HepG2 (cell line): ENCODE data around the gene NPHS1. TPM values are rescaled to one million over a fixed set of nuclear protein-coding genes. Genes with fewer than 3 reads are reported as not detected.
A peak's percentile ranks its signal among the peaks of the same experiment; 100 is the strongest.

Experiments used
- ATAC-seq: fragments of 200-7000 bp; cut with Tn5 transposase; 3 replicates; pipeline ENCODE4 v1.9.1; 2020; ENCODE audit warnings: mild to moderate bottlenecking, moderate library complexity
- BruUV-seq: library from RNA; stranded (reverse); fragments of 400-500 nt; replicated peaks from 2 replicates; lab custom pipeline; 2021; lab: Mats Ljungman, UMichigan
- CTCF ChIA-PET: fragments of 300-600 bp; formaldehyde crosslinking; extraction: SDS; loops from one replicate; lab custom pipeline; 2021; ENCODE audit warnings: low total read pairs, inconsistent platforms, low intra/inter-chr PET ratio; lab: Yijun Ruan, JAX
- POLR2A ChIA-PET: fragments of 350-600 bp; sonication (Branson Sonifier 250); formaldehyde crosslinking; loops from one replicate; lab custom pipeline; 2020; ENCODE audit warnings: antibody characterized with exemption, inconsistent platforms; lab: Yijun Ruan, JAX
- DNase-seq: peaks from one replicate; pipeline ENCODE4 v3.0.0-alpha.2; 2015; ENCODE audit warnings: low spot score
- FAIRE-seq: peaks from 3 replicates; lab custom pipeline; 2011; peaks lifted over from hg19 to GRCh38; lab: Jason Lieb, UNC
- H2AFZ ChIP-seq: one replicate; pipeline ENCODE4 v1.6.1; 2011; ENCODE audit warnings: low read length, inconsistent platforms
- H3K27ac ChIP-seq: fragments of 300-600 bp; 3 replicates; pipeline ENCODE4 v1.8.0; 2011; ENCODE audit warnings: mixed run types, mild to moderate bottlenecking, mixed read lengths, low read length, inconsistent platforms; ENCODE audit not compliant: insufficient read depth; ENCODE audit errors: extremely low read length
- H3K27me3 ChIP-seq, 2 experiments: fragments of 200-600 bp in 1 of 2; 2 replicates in 1 of 2; 3 replicates in 1 of 2; pipeline versions ENCODE4 v1.6.0 to v1.8.0; 2011; ENCODE audit warnings: low read length in 2 of 2, mild to moderate bottlenecking in 2 of 2, moderate library complexity in 2 of 2, inconsistent platforms in 1 of 2; ENCODE audit not compliant: insufficient read depth in 2 of 2, control insufficient read depth in 1 of 2
- H3K36me3 ChIP-seq, 2 experiments: fragments of 200-600 bp in 1 of 2; replicated peaks in 1 of 2; 2 replicates in 1 of 2; 3 replicates in 1 of 2; pipeline versions ENCODE4 v1.5.1 to v1.8.0; 2011; ENCODE audit warnings: low read length in 2 of 2, inconsistent platforms in 1 of 2; ENCODE audit not compliant: insufficient read depth in 2 of 2, control insufficient read depth in 1 of 2
- H3K4me1 ChIP-seq: 2 replicates; pipeline ENCODE4 v1.5.1; 2012; ENCODE audit warnings: low read length, inconsistent platforms; ENCODE audit not compliant: insufficient read depth
- H3K4me2 ChIP-seq: 2 replicates; pipeline ENCODE4 v1.6.0; 2011; ENCODE audit warnings: low read depth, low read length, inconsistent platforms
- H3K4me3 ChIP-seq, 3 experiments: fragments of 200-600 bp in 1 of 3; sonication (generic), shearing (Covaris generic) in 1 of 3; replicated peaks in 1 of 3; 2 replicates each; pipeline ENCODE4 v1.5.1; 2011 to 2016; ENCODE audit warnings: low read length in 3 of 3, inconsistent platforms in 2 of 3, low read depth in 2 of 3, mild to moderate bottlenecking in 2 of 3, control low read depth in 1 of 3, mixed read lengths in 1 of 3; ENCODE audit not compliant: insufficient read depth in 1 of 3
- H3K79me2 ChIP-seq: one replicate; pipeline ENCODE4 v1.6.1; 2011; ENCODE audit warnings: low read length, inconsistent platforms; ENCODE audit not compliant: insufficient read depth
- H3K9ac ChIP-seq: 2 replicates; pipeline ENCODE4 v1.6.0; 2011; ENCODE audit warnings: mild to moderate bottlenecking, low read depth, low read length, inconsistent platforms; ENCODE audit not compliant: insufficient read depth
- H3K9me3 ChIP-seq: 2 replicates; pipeline ENCODE4 v1.5.1; 2012; ENCODE audit warnings: mild to moderate bottlenecking, low read length
- H4K20me1 ChIP-seq: 2 replicates; pipeline ENCODE4 v1.6.0; 2011; ENCODE audit warnings: inconsistent platforms, mild to moderate bottlenecking, low read length, moderate library complexity; ENCODE audit not compliant: insufficient read depth
- CBFB ChIP-seq: sonication (generic); formaldehyde crosslinking; IDR thresholded peaks from 2 replicates; pipeline ENCODE4 v1.4.0; 2020; ENCODE audit warnings: missing genetic modification reagents
- ELF1 ChIP-seq: sonication (generic); formaldehyde crosslinking; IDR thresholded peaks from 2 replicates; pipeline ENCODE4 v1.4.0; 2020; ENCODE audit warnings: missing genetic modification reagents
- FOXK1 ChIP-seq: sonication (generic); formaldehyde crosslinking; IDR thresholded peaks from 2 replicates; pipeline ENCODE4 v1.4.0; 2020; ENCODE audit warnings: low read depth, missing genetic modification reagents, borderline replicate concordance
- POLR2AphosphoS5 ChIP-seq: IDR thresholded peaks from 2 replicates; pipeline ENCODE4 v1.6.1; 2012; ENCODE audit warnings: low read depth, low read length
- RNF2 ChIP-seq: fragments of 450-650 bp; conservative IDR thresholded peaks from 2 replicates; pipeline ENCODE4 v1.6.1; 2016; ENCODE audit warnings: low read depth
- TCF12 ChIP-seq, 2 experiments: fragments of 450-650 bp in 1 of 2; sonication (generic) in 1 of 2; formaldehyde crosslinking in 1 of 2; IDR thresholded peaks; 2 replicates each; pipeline versions ENCODE4 v1.6.1 to v1.8.0; 2017 to 2022; ENCODE audit warnings: antibody characterized with exemption in 1 of 2, mild to moderate bottlenecking in 1 of 2, missing genetic modification reagents in 1 of 2, moderate library complexity in 1 of 2
- ZC3H4 ChIP-seq: sonication (generic); formaldehyde crosslinking; IDR thresholded peaks from 2 replicates; pipeline ENCODE4 v1.4.0; 2020; ENCODE audit warnings: missing genetic modification reagents, borderline replicate concordance
- ZNF143 ChIP-seq: sonication (generic); formaldehyde crosslinking; IDR thresholded peaks from 2 replicates; pipeline ENCODE4 v1.4.0; 2020; ENCODE audit warnings: missing genetic modification reagents
- ZNF225 ChIP-seq: sonication (generic); formaldehyde crosslinking; IDR thresholded peaks from 2 replicates; pipeline ENCODE4 v1.4.0; 2020; ENCODE audit warnings: mild to moderate bottlenecking, missing genetic modification reagents
- ZNF235 ChIP-seq: sonication (generic); formaldehyde crosslinking; IDR thresholded peaks from 2 replicates; pipeline ENCODE4 v1.8.1; 2023; ENCODE audit warnings: mild to moderate bottlenecking, missing genetic modification reagents, borderline replicate concordance
- WGBS: methylation state at CpG from one replicate; pipeline ENCODE4 v1.1.6; 2017; ENCODE audit warnings: low lambda C conversion rate; 5-methylcytosine and 5-hydroxymethylcytosine counted together
- in situ Hi-C: cut with HindIII; loops from 2 replicates; pipeline ENCODE4 v1.10.0; 2017; ENCODE audit warnings: low pct_unique_long_range_greater_than_20kb; ENCODE audit not compliant: extremely low pct_ligation_motif_present
- intact Hi-C: fragments of 100-400 bp; cut with micrococcal nuclease; formaldehyde crosslinking; loops from one replicate; pipeline ENCODE4 v1.10.0; 2022; ENCODE audit not compliant: unreplicated experiment
- polyA plus RNA-seq, 8 experiments: library from polyadenylated mRNA; depleted of rRNA in 3 of 8; stranded (reverse) in 7 of 8; unstranded in 1 of 8; fragments of >200 nt; fragmentation: Illumina TruSeq in 4 of 8; extraction: Trizol in 4 of 8; gene quantifications; 2 replicates each; pipeline versions ENCODE4 v1.2.1 to v1.2.3, GENCODE V29; 2011 to 2016; ENCODE audit warnings: low read depth in 4 of 8, missing spikeins in 1 of 8, mixed read lengths in 1 of 8; ENCODE audit not compliant: insufficient read depth in 1 of 8
- total RNA-seq, 5 experiments: library from RNA; depleted of rRNA; stranded (reverse); fragments of >200 nt; fragmentation: Illumina TruSeq; extraction: Trizol; gene quantifications; 2 replicates each; pipeline ENCODE4 v1.2.3, GENCODE V29; 2016; ENCODE audit warnings: low read depth in 1 of 5
- TF ChIP-seq, protein P1 (sequence below): sonication (generic); formaldehyde crosslinking; IDR thresholded peaks from one replicate; pipeline ENCODE4 v1.5.1; 2020; ENCODE audit warnings: mild to moderate bottlenecking, missing genetic modification reagents; ENCODE audit errors: not compliant biosample characterization
- TF ChIP-seq, protein P2 (sequence below): sonication (generic); formaldehyde crosslinking; IDR thresholded peaks from 2 replicates; pipeline ENCODE4 v1.5.0; 2020; ENCODE audit warnings: mild to moderate bottlenecking, missing genetic modification reagents

NPHS1 gene
- total and polyA plus RNA-seq, 2 of the 13 experiments (the other 11 are each of a cell fraction or from before 2014, with no cell fraction given): not detected

GRCh38 chr19:35813043-35813890 is 39.0 kb downstream of the NPHS1 start:
- H3K9ac ChIP-seq: peak overlapping the region; percentile 79
- DNase-seq: no peak
- H3K27me3 ChIP-seq: no peaks in the 10 kb centered on the region; a peak in 1 of 5 replicates
- WGBS: 9% methylated on average over 9 of the region's 11 CpGs
- FAIRE-seq: no peak
- CTCF ChIA-PET: no interaction called here
- no peak for ATAC-seq
- peaks cover 17% of the 10 kb centered on the region for H3K79me2 ChIP-seq
- intact Hi-C loops: loop anchor here (5.0 to 10.0 kb wide), 3 partner anchors 36 to 118 kb away; partner anchors contain the start of gene ARHGAP33
- no peaks in the 10 kb centered on the region for H4K20me1 ChIP-seq
- peak overlapping the region; percentile 92 for H3K4me2 ChIP-seq
- in situ Hi-C loops: loop anchor here (10.0 kb wide), 1 partner anchor 118 kb away; no protein-coding TSS in a partner anchor
- POLR2A ChIA-PET: interaction anchor here (0.7 to 2.3 kb wide), 7 partner anchors 8 to 94 kb away, joined by 3 to 14 read pairs (median 5); partner anchors contain the start of gene LIN37
- H3K9me3 ChIP-seq: no peaks in the 10 kb centered on the region
- H3K4me1 ChIP-seq: peaks cover 48% of the 10 kb centered on the region
- peaks cover 0 to 3% of the 10 kb centered on the region in 2 experiments; a peak in 1 of 5 replicates for H3K36me3 ChIP-seq
- BruUV-seq: TSS peak; percentile 98
- H2AFZ ChIP-seq: no peak overlapping the region
- peak overlapping the region; percentile 86 to 98 (median 91) for H3K4me3 ChIP-seq
- peak overlapping the region; percentile 79 for H3K27ac ChIP-seq
- TF ChIP-seq ZNF143 (CRISPR knock-in tag): peak; percentile 9; the same call in 1 of the 2 replicates
- TF ChIP-seq CBFB (CRISPR knock-in tag): no peak
- TF ChIP-seq, protein P1, sequence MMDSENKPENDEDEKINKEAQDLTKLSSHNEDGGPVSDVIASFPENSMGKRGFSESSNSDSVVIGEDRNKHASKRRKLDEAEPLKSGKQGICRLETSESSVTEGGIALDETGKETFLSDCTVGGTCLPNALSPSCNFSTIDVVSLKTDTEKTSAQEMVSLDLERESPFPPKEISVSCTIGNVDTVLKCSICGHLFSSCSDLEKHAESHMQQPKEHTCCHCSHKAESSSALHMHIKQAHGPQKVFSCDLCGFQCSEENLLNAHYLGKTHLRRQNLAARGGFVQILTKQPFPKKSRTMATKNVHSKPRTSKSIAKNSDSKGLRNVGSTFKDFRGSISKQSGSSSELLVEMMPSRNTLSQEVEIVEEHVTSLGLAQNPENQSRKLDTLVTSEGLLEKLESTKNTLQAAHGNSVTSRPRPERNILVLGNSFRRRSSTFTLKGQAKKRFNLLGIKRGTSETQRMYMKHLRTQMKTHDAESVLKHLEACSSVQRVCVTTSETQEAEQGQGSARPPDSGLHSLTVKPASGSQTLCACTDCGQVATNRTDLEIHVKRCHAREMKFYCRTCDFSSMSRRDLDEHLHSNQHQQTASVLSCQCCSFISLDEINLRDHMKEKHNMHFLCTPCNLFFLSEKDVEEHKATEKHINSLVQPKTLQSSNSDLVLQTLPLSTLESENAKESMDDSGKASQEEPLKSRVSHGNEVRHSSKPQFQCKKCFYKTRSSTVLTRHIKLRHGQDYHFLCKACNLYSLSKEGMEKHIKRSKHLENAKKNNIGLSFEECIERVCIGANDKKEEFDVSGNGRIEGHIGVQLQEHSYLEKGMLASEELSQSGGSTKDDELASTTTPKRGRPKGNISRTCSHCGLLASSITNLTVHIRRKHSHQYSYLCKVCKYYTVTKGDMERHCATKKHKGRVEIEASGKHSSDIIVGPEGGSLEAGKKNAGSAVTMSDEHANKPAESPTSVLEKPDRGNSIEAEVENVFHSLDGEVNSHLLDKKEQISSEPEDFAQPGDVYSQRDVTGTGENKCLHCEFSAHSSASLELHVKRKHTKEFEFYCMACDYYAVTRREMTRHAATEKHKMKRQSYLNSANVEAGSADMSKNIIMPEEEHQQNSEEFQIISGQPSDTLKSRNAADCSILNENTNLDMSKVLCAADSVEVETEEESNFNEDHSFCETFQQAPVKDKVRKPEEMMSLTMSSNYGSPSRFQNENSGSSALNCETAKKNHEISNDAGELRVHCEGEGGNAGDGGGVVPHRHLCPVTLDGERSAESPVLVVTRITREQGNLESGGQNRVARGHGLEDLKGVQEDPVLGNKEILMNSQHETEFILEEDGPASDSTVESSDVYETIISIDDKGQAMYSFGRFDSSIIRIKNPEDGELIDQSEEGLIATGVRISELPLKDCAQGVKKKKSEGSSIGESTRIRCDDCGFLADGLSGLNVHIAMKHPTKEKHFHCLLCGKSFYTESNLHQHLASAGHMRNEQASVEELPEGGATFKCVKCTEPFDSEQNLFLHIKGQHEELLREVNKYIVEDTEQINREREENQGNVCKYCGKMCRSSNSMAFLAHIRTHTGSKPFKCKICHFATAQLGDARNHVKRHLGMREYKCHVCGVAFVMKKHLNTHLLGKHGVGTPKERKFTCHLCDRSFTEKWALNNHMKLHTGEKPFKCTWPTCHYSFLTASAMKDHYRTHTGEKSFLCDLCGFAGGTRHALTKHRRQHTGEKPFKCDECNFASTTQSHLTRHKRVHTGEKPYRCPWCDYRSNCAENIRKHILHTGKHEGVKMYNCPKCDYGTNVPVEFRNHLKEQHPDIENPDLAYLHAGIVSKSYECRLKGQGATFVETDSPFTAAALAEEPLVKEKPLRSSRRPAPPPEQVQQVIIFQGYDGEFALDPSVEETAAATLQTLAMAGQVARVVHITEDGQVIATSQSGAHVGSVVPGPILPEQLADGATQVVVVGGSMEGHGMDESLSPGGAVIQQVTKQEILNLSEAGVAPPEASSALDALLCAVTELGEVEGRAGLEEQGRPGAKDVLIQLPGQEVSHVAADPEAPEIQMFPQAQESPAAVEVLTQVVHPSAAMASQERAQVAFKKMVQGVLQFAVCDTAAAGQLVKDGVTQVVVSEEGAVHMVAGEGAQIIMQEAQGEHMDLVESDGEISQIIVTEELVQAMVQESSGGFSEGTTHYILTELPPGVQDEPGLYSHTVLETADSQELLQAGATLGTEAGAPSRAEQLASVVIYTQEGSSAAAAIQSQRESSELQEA (CRISPR knock-in tag): no peak
- no peak for TF ChIP-seq ELF1
- TF ChIP-seq ZC3H4 (CRISPR knock-in tag): no peak
- no peak for TF ChIP-seq ZNF235 (CRISPR knock-in tag)
- 0 out of 2 replicates have a peak, but pooled peaks have one; percentile 30 for TF ChIP-seq POLR2AphosphoS5
- TF ChIP-seq ZNF225 (CRISPR knock-in tag): no peak
- no peak for TF ChIP-seq RNF2
- TF ChIP-seq, protein P2, sequence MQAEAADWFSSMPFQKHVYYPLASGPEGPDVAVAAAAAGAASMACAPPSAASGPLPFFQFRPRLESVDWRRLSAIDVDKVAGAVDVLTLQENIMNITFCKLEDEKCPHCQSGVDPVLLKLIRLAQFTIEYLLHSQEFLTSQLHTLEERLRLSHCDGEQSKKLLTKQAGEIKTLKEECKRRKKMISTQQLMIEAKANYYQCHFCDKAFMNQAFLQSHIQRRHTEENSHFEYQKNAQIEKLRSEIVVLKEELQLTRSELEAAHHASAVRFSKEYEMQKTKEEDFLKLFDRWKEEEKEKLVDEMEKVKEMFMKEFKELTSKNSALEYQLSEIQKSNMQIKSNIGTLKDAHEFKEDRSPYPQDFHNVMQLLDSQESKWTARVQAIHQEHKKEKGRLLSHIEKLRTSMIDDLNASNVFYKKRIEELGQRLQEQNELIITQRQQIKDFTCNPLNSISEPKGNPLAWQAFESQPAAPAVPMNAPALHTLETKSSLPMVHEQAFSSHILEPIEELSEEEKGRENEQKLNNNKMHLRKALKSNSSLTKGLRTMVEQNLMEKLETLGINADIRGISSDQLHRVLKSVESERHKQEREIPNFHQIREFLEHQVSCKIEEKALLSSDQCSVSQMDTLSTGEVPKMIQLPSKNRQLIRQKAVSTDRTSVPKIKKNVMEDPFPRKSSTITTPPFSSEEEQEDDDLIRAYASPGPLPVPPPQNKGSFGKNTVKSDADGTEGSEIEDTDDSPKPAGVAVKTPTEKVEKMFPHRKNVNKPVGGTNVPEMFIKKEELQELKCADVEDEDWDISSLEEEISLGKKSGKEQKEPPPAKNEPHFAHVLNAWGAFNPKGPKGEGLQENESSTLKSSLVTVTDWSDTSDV (CRISPR knock-in tag): no peak
- no peak for TF ChIP-seq FOXK1 (CRISPR knock-in tag)
- no peak for TF ChIP-seq TCF12 (IDR thresholded peaks at IDR 0.05)
- TF ChIP-seq TCF12 (CRISPR knock-in tag; IDR thresholded peaks at IDR 0.05): no peak
